GM12878 (cell line): ENCODE data around the gene ZNF2. TPM values are rescaled to one million over a fixed set of nuclear protein-coding genes. Genes with fewer than 3 reads are reported as not detected.

ENCODE experiments used
- CHD2 ChIP-seq: IDR thresholded peaks from 2 replicates; pipeline ENCODE4 v1.6.1; 2011; ENCODE audit warnings: low read depth, low read length, improper control_type of control experiment, borderline replicate concordance
- HCFC1 ChIP-seq: fragments of 150-350 bp; IDR thresholded peaks from 2 replicates; pipeline ENCODE4 v1.6.1; 2014; ENCODE audit warnings: low read length
- HSF1 ChIP-seq: fragments of 150-350 bp; IDR thresholded peaks from 2 replicates; pipeline ENCODE4 v1.6.1; 2014; ENCODE audit warnings: mild to moderate bottlenecking, low read depth, low read length
- IKZF1 ChIP-seq: fragments of 450-650 bp; conservative IDR thresholded peaks from 2 replicates; pipeline ENCODE4 v1.6.1; 2017; ENCODE audit warnings: antibody characterized with exemption, mild to moderate bottlenecking
- LARP7 ChIP-seq: fragments of 450-650 bp; IDR thresholded peaks from 2 replicates; pipeline ENCODE4 v1.6.1; 2017; ENCODE audit warnings: mild to moderate bottlenecking
- MAX ChIP-seq: IDR thresholded peaks from 2 replicates; pipeline ENCODE4 v1.6.1; 2012; ENCODE audit warnings: low read depth, low read length, improper control_type of control experiment
- MTA3 ChIP-seq: IDR thresholded peaks from 2 replicates; pipeline ENCODE4 v1.6.1; 2012; ENCODE audit warnings: low read length, inconsistent platforms, borderline replicate concordance
- MYB ChIP-seq: fragments of 150-350 bp; IDR thresholded peaks from 2 replicates; pipeline ENCODE4 v1.6.1; 2014; ENCODE audit warnings: mild to moderate bottlenecking, low read depth, low read length, borderline replicate concordance
- NBN ChIP-seq: fragments of 450-650 bp; IDR thresholded peaks from 2 replicates; pipeline ENCODE4 v1.6.1; 2016
- NRF1 ChIP-seq: conservative IDR thresholded peaks from 2 replicates; pipeline ENCODE4 v1.6.1; 2011; ENCODE audit warnings: mild to moderate bottlenecking, low read depth, low read length, improper control_type of control experiment
- PML ChIP-seq: IDR thresholded peaks from 2 replicates; pipeline ENCODE4 v1.6.1; 2012; ENCODE audit warnings: low read length, inconsistent platforms
- POLR2AphosphoS2 ChIP-seq: IDR thresholded peaks from 2 replicates; pipeline ENCODE4 v1.6.1; 2011; ENCODE audit warnings: low read depth, mild to moderate bottlenecking, low read length, improper control_type of control experiment, moderate library complexity
- PRDM15 ChIP-seq: fragments of 450-650 bp; formaldehyde crosslinking; IDR thresholded peaks from 2 replicates; pipeline ENCODE4 v1.4.0; 2020; ENCODE audit warnings: mild to moderate bottlenecking, moderate library complexity
- SIX5 ChIP-seq: IDR thresholded peaks from 2 replicates; pipeline ENCODE4 v1.6.1; 2011; ENCODE audit warnings: mild to moderate bottlenecking, low read depth, low read length, moderate library complexity; ENCODE audit not compliant: severe bottlenecking
- STAT1 ChIP-seq: fragments of 450-650 bp; conservative IDR thresholded peaks from 2 replicates; pipeline ENCODE4 v1.6.1; 2014; ENCODE audit warnings: antibody characterized with exemption, mild to moderate bottlenecking
- STAT3 ChIP-seq: IDR thresholded peaks from 2 replicates; pipeline ENCODE4 v1.6.1; 2011; ENCODE audit warnings: low read depth, low read length, improper control_type of control experiment
- TBL1XR1 ChIP-seq: IDR thresholded peaks from 2 replicates; pipeline ENCODE4 v1.6.1; 2012; ENCODE audit warnings: low read depth, low read length, improper control_type of control experiment
- TCF12 ChIP-seq: IDR thresholded peaks from 2 replicates; pipeline ENCODE4 v1.6.1; 2011; ENCODE audit warnings: low read depth, mild to moderate bottlenecking, low read length
- TCF3 ChIP-seq: IDR thresholded peaks from 2 replicates; pipeline ENCODE4 v1.6.1; 2012; ENCODE audit warnings: low read depth, mild to moderate bottlenecking, low read length, borderline replicate concordance; ENCODE audit not compliant: insufficient read depth
- ZNF24 ChIP-seq: fragments of 450-650 bp; IDR thresholded peaks from 2 replicates; pipeline ENCODE4 v1.6.1; 2017; ENCODE audit warnings: antibody characterized with exemption, mild to moderate bottlenecking
- ZNF592 ChIP-seq: fragments of 450-650 bp; IDR thresholded peaks from 2 replicates; pipeline ENCODE4 v1.6.1; 2017; ENCODE audit warnings: mild to moderate bottlenecking, moderate library complexity
- polyA plus RNA-seq, 11 experiments: library from polyadenylated mRNA; depleted of rRNA in 4 of 11; unstranded in 6 of 11; stranded (reverse) in 5 of 11; fragments of >200 nt; fragmentation: Nextera tagmentation in 4 of 11; fragmentation: Illumina TruSeq in 1 of 11; extraction: Ambion mirVana in 4 of 11; extraction: Trizol in 1 of 11; gene quantifications; 1 replicate in 1 of 11; 2 replicates in 10 of 11; pipeline versions ENCODE4 v1.2.1 to v1.2.3, GENCODE V29; 2011 to 2016; ENCODE audit warnings: inconsistent platforms in 2 of 11, missing spikeins in 2 of 11, low read depth in 1 of 11
- total RNA-seq, 4 experiments: library from RNA; depleted of rRNA in 3 of 4; stranded (reverse); fragments of >200 nt in 3 of 4; fragmentation: Illumina TruSeq in 1 of 4; extraction: Trizol in 1 of 4; gene quantifications; 2 replicates each; pipeline versions ENCODE4 v1.2.1 to v1.2.3, GENCODE V29; 2013 to 2021

The ZNF2 gene
- total and polyA plus RNA-seq, 10 of the 15 experiments (the other 5 are each of a cell fraction or from before 2014, with no cell fraction given), result 2.4 to 5.1 (median 3.5) TPM

- TF ChIP-seq MTA3 (no peak), MYB (peak; percentile 98), IKZF1 (peak; percentile 91), STAT1 (peak; percentile 98), TBL1XR1 (0 out of 2 replicates have a peak, but pooled peaks have one; percentile 39), TCF3 (peak; percentile 53; the same call in 1 of the 2 replicates), MAX (peak; percentile 66), PRDM15 (CRISPR knock-in tag) (no peak), CHD2 (0 out of 2 replicates have a peak, but pooled peaks have one; percentile 41), NBN (0 out of 2 replicates have a peak, but pooled peaks have one; percentile 64), ZNF24 (peak; percentile 51; the same call in 1 of the 2 replicates), POLR2AphosphoS2 (peak; percentile 65; the same call in 1 of the 2 replicates), PML (peak; percentile 59; the same call in 1 of the 2 replicates), HCFC1 (peak; percentile 71; the same call in 1 of the 2 replicates), STAT3 (no peak), TCF12 (no peak; the same call in 1 of the 2 replicates), NRF1 (no peak), HSF1 (0 out of 2 replicates have a peak, but pooled peaks have one; percentile 56), ZNF592 (peak; percentile 90), LARP7 (peak; percentile 100), SIX5 (peak; percentile 20)
These were observed 44.0 kb upstream of the ZNF2 start, which contains the start of gene MRPS5 (continued) for GRCh38 chr2:95121407-95122196.
